ENCODE results near the gene SRC. TPM values are rescaled to one million over a fixed set of nuclear protein-coding genes. Genes with fewer than 3 reads are reported as not detected.

Gene SRC
- total and polyA plus RNA-seq, 2 experiments from 2014 or later = 8.0 to 25.9 TPM

DNA sequence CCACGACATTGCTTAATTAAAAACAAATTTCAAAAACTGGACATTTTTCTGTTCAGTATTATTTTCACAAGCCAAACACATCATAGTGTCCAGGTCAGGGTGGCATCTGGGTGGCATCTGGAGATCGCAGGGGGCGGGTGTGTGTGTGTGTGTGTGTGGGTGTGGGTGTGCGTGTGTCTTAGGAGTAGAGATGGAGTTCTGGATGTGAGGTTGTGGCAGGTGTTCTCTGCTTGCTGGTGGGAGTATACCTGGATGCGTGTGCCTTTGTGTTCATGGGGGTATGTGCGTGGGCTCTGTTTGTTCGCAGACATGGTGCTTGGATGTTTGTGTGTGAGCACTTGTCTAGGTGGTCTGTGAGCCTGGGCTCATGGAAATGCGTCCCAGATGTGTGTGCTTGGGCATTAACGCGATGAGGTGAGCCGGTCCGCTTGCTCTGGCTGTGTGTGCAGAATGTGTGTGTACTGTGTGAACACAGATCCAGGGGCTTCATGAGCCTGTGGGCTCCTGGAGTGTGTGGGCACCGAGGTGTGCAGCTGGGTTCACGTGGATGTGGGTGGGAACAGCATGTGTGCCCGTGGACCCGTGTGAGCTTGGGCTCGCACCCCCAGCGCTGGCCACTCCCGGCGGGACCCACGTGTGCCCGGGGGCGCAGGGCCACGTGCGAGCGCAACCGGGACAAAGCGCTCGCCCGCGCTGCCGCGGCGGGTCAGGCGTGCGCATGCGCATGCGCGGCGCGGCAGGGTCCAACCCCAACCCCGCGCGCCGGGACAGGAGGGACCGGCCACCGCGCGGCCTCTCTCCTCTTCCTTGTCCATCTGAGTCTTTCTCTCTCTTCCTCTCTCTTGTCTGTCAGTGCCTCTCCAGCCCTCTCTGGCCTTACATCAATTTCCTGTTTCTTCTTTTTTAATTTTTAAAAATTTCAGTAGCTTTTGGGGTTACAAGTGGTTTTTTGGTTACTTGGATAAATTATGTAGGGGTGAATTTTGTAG is 60.4 kb downstream of the SRC start:
- ATAC-seq (peak; percentile 72), DNase-seq (ENCODE audit: low spot score) (peak; percentile 73)
- Mint-ChIP-seq H3K4me1 (peaks cover 37% of the 10 kb centered on the region), H3K4me3 (peak overlapping the region; percentile 53), H3K9me3 (no peaks in the 10 kb centered on the region), H3K36me3 (ENCODE audit: low read depth) (peaks cover 18% of the 10 kb centered on the region; the same call in 2 of the 3 replicates), H3K27ac (no peak overlapping the region), H3K27me3 (ENCODE audit: insufficient read depth, low read depth, poor library complexity) (peaks cover 32% of the 10 kb centered on the region)
- H3K27me3 ChIP-seq (ENCODE audit: insufficient read depth) = peaks cover 3% of the 10 kb centered on the region; the same call in 1 of the 2 replicates
- no peaks in the 10 kb centered on the region for H3K9me2 ChIP-seq (ENCODE audit: insufficient read depth)
- H2AFZ ChIP-seq = peak overlapping the region; percentile 95
- H4K20me1 ChIP-seq (replicated peaks; ENCODE audit: insufficient read depth) = no peaks in the 10 kb centered on the region
- peak; percentile 61 for TF ChIP-seq POLR2AphosphoS5 (IDR thresholded peaks at IDR 0.05; ENCODE audit: low read depth)
- TF ChIP-seq ZNF114 (CRISPR knock-in tag; IDR thresholded peaks at IDR 0.05) = no peak
- no peaks in the 10 kb centered on the region for H3K36me3 ChIP-seq (ENCODE audit: insufficient read depth)
- peak overlapping the region; percentile 44 for H3K4me3 ChIP-seq
- no peaks in the 10 kb centered on the region for H3K79me2 ChIP-seq (replicated peaks; ENCODE audit: insufficient read depth)
- 0 out of 2 replicates have a peak, but pooled peaks cover 19% of the 10 kb centered on the region for H3F3A ChIP-seq (replicated peaks; ENCODE audit: low read depth)
- H3K4me2 ChIP-seq = peak overlapping the region; percentile 80
- peaks cover 26% of the 10 kb centered on the region for H3K4me1 ChIP-seq (ENCODE audit: insufficient read depth)
- H3K27ac ChIP-seq (ENCODE audit: low read depth) = no peak overlapping the region

DNA sequence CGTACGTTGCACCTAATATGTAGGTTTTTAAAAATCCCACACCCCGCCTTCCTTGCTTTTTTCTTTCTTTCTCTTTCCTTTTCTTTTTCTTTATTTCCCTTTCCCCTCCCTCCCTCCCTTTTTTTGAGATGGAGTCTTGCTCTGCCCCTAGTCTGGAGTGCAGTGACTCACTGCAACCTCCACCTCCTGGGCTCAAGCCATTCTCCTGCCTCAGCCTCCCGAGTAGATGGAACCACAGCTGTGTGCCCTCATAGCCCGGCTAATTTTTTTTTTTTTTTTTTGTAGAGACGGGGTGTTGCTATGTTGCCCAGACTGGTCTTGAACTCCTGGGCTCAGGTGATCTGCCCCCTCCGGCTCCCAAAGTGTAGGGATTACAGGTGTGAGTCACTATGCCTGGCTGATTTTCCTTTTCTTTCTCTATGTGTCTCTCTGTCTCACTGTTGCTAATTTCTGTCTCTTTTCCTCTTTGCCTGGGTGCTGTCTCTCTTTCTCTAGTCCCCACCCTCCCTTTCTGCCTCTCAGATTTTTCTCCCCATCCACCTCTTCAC is 61.2 kb downstream of the SRC start:
- Mint-ChIP-seq H3K27ac (no peak overlapping the region), H3K9me3 (no peaks in the 10 kb centered on the region), H3K4me3 (peak overlapping the region; percentile 48; the same call in 2 of the 3 replicates), H3K27me3 (ENCODE audit: insufficient read depth, low read depth, poor library complexity) (peaks cover 32% of the 10 kb centered on the region), H3K36me3 (ENCODE audit: low read depth) (peaks cover 14% of the 10 kb centered on the region; the same call in 2 of the 3 replicates), H3K4me1 (peaks cover 37% of the 10 kb centered on the region)
- H3K36me3 ChIP-seq (ENCODE audit: insufficient read depth) = no peaks in the 10 kb centered on the region
- no peak overlapping the region for H3K27ac ChIP-seq (ENCODE audit: low read depth)
- H3K9me2 ChIP-seq (ENCODE audit: insufficient read depth) = no peaks in the 10 kb centered on the region
- H2AFZ ChIP-seq = peak overlapping the region; percentile 95
- H3K4me3 ChIP-seq = peak overlapping the region; percentile 44; the same call in 1 of the 2 replicates
- peaks cover 19% of the 10 kb centered on the region; the same call in 1 of the 2 replicates for H3F3A ChIP-seq (replicated peaks; ENCODE audit: low read depth)
- ATAC-seq (peak; percentile 5), DNase-seq (ENCODE audit: low spot score) (no peak)
- no peaks in the 10 kb centered on the region for H4K20me1 ChIP-seq (replicated peaks; ENCODE audit: insufficient read depth)
- H3K27me3 ChIP-seq (ENCODE audit: insufficient read depth) = peaks cover 3% of the 10 kb centered on the region; the same call in 1 of the 2 replicates
- peak overlapping the region; percentile 80 for H3K4me2 ChIP-seq
- peaks cover 31% of the 10 kb centered on the region for H3K4me1 ChIP-seq (ENCODE audit: insufficient read depth)
- H3K79me2 ChIP-seq (replicated peaks; ENCODE audit: insufficient read depth) = no peaks in the 10 kb centered on the region
- TF ChIP-seq CREB1 (CRISPR knock-in tag; IDR thresholded peaks at IDR 0.05; ENCODE audit: low read depth) (no peak), STAT1 (IDR thresholded peaks at IDR 0.05; ENCODE audit: unreplicated experiment) (no peak)

DNA sequence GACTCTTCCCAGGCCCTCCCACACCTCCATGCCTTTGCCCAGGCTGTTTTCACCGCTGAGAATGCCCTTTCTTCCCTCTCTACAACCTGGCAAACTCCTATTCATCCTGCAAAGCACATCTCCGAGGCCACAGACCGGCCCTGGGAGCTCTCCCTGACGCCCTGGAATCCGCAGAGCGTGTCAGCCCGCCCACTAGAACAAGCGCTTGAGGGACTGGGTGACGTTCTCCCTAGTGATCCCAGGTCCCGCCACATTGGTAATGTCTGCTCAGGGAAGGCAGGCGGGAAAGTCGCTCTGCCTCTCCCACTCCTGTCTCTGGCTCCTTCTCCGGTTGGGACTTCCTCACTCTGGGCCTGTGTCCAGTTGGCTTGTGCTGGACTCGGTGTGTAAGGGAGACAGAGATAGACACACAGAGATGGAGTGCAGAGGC is 61.6 kb downstream of the SRC start:
- H3K36me3 ChIP-seq (ENCODE audit: insufficient read depth) = no peaks in the 10 kb centered on the region
- H3K4me1 ChIP-seq (ENCODE audit: insufficient read depth) = peaks cover 35% of the 10 kb centered on the region
- H3F3A ChIP-seq (replicated peaks; ENCODE audit: low read depth) = peaks cover 19% of the 10 kb centered on the region; the same call in 1 of the 2 replicates
- Mint-ChIP-seq H3K27ac (no peak overlapping the region), H3K4me3 (peak overlapping the region; percentile 2; the same call in 1 of the 3 replicates), H3K36me3 (ENCODE audit: low read depth) (peaks cover 9% of the 10 kb centered on the region; the same call in 2 of the 3 replicates), H3K9me3 (no peaks in the 10 kb centered on the region), H3K4me1 (peaks cover 37% of the 10 kb centered on the region), H3K27me3 (ENCODE audit: insufficient read depth, low read depth, poor library complexity) (peaks cover 32% of the 10 kb centered on the region)
- no peak overlapping the region for H3K4me3 ChIP-seq
- H3K4me2 ChIP-seq = no peak overlapping the region
- peaks cover 3% of the 10 kb centered on the region; the same call in 1 of the 2 replicates for H3K27me3 ChIP-seq (ENCODE audit: insufficient read depth)
- peak; percentile 10 for ATAC-seq
- no peaks in the 10 kb centered on the region for H3K79me2 ChIP-seq (replicated peaks; ENCODE audit: insufficient read depth)
- no peak overlapping the region for H2AFZ ChIP-seq
- H4K20me1 ChIP-seq (replicated peaks; ENCODE audit: insufficient read depth) = no peaks in the 10 kb centered on the region
- TF ChIP-seq, protein P1, sequence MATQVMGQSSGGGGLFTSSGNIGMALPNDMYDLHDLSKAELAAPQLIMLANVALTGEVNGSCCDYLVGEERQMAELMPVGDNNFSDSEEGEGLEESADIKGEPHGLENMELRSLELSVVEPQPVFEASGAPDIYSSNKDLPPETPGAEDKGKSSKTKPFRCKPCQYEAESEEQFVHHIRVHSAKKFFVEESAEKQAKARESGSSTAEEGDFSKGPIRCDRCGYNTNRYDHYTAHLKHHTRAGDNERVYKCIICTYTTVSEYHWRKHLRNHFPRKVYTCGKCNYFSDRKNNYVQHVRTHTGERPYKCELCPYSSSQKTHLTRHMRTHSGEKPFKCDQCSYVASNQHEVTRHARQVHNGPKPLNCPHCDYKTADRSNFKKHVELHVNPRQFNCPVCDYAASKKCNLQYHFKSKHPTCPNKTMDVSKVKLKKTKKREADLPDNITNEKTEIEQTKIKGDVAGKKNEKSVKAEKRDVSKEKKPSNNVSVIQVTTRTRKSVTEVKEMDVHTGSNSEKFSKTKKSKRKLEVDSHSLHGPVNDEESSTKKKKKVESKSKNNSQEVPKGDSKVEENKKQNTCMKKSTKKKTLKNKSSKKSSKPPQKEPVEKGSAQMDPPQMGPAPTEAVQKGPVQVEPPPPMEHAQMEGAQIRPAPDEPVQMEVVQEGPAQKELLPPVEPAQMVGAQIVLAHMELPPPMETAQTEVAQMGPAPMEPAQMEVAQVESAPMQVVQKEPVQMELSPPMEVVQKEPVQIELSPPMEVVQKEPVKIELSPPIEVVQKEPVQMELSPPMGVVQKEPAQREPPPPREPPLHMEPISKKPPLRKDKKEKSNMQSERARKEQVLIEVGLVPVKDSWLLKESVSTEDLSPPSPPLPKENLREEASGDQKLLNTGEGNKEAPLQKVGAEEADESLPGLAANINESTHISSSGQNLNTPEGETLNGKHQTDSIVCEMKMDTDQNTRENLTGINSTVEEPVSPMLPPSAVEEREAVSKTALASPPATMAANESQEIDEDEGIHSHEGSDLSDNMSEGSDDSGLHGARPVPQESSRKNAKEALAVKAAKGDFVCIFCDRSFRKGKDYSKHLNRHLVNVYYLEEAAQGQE (IDR thresholded peaks at IDR 0.05; ENCODE audit: unreplicated experiment) = no peak
- TF ChIP-seq EZH2 (IDR thresholded peaks at IDR 0.05; ENCODE audit: low read depth, unreplicated experiment) (no peak), NANOG (IDR thresholded peaks at IDR 0.05; ENCODE audit: borderline replicate concordance) (no peak)
- TF ChIP-seq, protein P2, sequence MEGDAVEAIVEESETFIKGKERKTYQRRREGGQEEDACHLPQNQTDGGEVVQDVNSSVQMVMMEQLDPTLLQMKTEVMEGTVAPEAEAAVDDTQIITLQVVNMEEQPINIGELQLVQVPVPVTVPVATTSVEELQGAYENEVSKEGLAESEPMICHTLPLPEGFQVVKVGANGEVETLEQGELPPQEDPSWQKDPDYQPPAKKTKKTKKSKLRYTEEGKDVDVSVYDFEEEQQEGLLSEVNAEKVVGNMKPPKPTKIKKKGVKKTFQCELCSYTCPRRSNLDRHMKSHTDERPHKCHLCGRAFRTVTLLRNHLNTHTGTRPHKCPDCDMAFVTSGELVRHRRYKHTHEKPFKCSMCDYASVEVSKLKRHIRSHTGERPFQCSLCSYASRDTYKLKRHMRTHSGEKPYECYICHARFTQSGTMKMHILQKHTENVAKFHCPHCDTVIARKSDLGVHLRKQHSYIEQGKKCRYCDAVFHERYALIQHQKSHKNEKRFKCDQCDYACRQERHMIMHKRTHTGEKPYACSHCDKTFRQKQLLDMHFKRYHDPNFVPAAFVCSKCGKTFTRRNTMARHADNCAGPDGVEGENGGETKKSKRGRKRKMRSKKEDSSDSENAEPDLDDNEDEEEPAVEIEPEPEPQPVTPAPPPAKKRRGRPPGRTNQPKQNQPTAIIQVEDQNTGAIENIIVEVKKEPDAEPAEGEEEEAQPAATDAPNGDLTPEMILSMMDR (conservative IDR thresholded peaks at IDR 0.05; ENCODE audit: low read depth in 2 of 2) = no peak
- no peak for DNase-seq (ENCODE audit: low spot score)
- H3K27ac ChIP-seq (ENCODE audit: low read depth) = no peak overlapping the region
- H3K9me2 ChIP-seq (ENCODE audit: insufficient read depth) = no peaks in the 10 kb centered on the region
